GM19463 (cell line): ENCODE data around the gene PRTG.
"Not testable (repeated sequence)": the region's sequence is repeated elsewhere in the genome, so short reads cannot be mapped to it uniquely, and the experiment has no call there.

Experiments used
- ATAC-seq: cut with Tn5 transposase; IDR thresholded peaks from one replicate; pipeline ENCODE4 v1.9.1; 2021; ENCODE audit warnings: mild to moderate bottlenecking, moderate library complexity; ENCODE audit not compliant: unreplicated experiment

Gene PRTG

GRCh38 chr15:55743729-55744655 lies 1.0 kb upstream of the PRTG start:
- no peak for ATAC-seq

DNA sequence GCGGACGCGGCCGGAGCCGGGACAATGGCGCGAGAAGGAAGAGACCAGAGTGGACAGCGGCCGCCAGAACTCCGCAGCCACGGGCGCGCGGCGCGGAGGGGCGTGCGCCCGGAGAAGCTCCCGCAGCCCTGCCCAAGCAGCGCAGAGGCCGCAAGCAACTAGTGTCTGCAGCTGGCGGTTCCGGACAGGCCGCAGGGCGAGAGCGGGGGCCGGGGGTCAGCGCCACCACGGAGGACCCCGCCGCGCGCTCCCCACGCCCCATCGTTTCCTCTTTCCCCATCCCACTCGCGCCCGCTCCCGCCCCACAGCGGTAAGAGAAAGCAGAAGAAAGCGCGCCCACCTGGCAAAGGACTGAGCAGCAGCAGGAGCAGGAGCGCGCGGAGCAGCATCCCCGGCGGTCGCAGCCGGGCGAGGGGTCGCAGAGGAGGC lies 440 bp downstream of the PRTG start:
- ATAC-seq: no peak

GRCh38 chr15:55741833-55742497 lies 987 bp downstream of the PRTG start:
- ATAC-seq: no peak

- ATAC-seq: no peak
Observed at GRCh38 chr15:55740981-55741832, 1.7 kb downstream of the PRTG start.

- ATAC-seq: no peak
Observed at GRCh38 chr15:55740359-55740878, 2.5 kb downstream of the PRTG start.

- no peak for ATAC-seq
Observed at GRCh38 chr15:55739641-55740040, 3.3 kb downstream of the PRTG start.

GRCh38 chr15:55738715-55739114 lies 4.2 kb downstream of the PRTG start:
- no peak for ATAC-seq

DNA sequence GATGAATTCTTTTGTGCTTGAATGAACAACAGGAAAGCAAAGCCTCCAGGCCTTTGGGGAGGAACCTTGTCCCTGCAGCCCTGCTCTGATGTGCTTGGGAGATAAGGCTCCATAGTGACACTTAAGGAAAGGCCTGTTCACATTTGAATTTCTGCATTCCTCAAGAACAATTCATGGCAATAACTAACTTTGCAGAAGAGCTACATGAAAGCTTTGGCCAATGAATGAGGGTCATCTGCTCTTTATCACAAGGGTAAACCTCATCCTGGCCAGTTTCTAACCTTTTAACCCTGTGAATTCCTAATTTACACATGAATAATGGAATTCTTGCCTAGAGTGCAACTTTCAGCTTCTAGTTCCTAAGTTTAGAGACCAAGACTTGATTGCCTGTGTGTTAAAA lies 5.6 kb downstream of the PRTG start:
- no peak for ATAC-seq

DNA sequence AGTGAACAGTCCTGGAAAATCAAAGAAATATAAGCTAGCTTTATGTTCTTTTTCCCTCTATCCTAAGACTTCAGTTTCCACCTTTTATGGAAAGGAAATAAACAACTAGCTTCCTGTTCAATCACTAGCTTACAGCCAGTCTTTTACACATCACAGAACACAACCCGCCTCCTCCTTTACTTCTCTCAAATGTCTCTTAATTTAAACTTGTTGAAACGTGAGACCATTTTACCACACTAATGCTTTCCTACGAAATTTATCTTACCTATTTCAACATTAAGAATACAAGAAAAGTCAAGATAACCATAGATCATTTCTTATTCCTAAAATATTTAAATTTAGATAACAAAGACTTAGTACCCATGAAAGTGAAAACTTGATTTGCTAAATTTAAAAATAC lies 6.2 kb downstream of the PRTG start:
- no peak for ATAC-seq

GRCh38 chr15:55734641-55735040 lies 8.3 kb downstream of the PRTG start:
- ATAC-seq: no peak

- not testable (repeated sequence) for ATAC-seq
Observed at GRCh38 chr15:55733461-55733860, 9.5 kb downstream of the PRTG start.

DNA sequence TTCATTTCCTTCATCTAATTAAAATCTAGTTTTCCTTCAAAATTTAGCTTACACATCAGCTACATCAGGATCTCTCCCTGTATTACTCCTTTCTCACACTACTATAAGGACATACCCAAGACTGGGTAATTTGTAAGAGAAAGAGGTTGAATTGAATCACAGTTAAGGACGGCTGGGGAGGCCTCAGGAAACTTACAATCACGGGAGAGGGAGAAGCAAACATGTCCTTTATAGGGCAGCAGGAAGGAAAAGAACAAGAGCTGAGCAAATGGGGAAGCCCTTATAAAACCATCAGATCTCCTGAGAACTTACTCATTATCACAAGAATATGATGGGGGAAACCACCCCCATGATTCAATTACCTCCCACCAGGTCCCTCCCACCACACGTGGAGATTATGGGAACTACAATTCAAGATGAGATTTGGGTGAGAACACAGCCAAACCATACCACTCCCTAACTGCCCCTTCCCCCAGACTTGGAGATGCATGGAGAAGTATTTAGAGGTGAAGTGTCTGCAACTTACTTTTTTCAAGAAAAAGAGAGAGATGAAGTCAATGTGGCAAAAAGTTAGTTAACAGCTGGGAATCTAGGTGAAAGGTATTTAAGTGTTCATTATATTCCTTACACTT lies 21.3 kb downstream of the PRTG start:
- ATAC-seq: no peak

- ATAC-seq: no peak
Observed at GRCh38 chr15:55715355-55716076, 27.4 kb downstream of the PRTG start.

- no peak for ATAC-seq
Observed at GRCh38 chr15:55714064-55714463, 28.9 kb downstream of the PRTG start.

- ATAC-seq: no peak
Observed at GRCh38 chr15:55712363-55712762, 30.6 kb downstream of the PRTG start.

- no peak for ATAC-seq
Observed at GRCh38 chr15:55710286-55710685, 32.7 kb downstream of the PRTG start.

DNA sequence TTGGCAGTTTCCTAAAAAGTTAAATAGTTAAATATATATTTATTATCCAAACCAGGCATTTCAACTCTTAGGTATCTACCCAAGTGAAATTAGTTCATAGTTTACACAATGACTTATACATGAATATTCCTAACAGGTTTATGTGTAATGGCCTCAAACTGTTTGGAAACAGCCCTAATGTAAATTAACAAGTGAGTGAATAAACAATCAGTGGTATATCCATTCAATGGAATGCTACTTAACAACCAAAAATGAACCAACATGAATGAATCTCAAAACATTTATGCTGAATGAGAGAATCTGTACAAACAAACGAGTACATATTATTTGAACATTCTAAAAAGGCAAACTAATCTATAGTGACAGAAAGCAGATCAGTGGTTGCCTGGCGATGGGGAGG lies 33.5 kb downstream of the PRTG start:
- no peak for ATAC-seq

DNA sequence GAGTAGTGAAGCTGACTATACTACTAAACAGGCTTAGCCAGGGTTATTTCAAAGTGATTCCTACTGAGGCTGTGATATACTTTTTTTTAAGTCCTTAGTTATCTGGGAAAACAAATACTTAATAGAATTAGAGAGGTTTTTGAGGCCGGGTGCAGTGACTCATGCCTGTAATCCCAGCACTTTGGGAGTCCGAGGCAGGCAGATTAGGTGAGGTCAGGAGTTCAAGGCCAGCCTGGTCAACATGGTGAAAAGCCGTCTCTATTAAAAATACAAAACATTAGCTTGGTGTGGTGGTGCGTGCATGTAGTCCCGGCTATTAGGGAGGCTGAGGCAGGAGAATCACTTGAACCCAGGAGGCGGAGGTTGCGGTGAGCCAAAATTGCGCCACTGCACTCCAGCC lies 34.2 kb downstream of the PRTG start:
- ATAC-seq: no peak

DNA sequence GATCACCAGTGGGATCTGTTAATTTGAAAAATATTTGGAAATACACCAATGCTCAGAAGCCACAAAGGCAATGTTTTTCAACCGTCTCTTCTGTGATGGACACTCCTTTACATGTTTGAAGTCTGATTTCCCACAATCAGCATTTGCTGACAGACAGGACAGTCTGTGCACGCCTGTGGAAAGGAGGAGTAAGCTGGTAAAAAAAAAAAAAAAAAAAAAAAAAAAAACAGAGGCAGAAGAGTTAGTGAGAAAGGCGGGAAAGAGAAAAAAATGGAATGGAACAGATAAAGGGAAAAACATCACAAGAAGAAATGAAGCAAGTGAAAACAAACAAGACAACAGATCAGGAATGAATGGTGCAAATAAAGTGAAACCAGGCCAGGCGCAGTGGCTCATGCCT lies 35.0 kb downstream of the PRTG start:
- no peak for ATAC-seq

DNA sequence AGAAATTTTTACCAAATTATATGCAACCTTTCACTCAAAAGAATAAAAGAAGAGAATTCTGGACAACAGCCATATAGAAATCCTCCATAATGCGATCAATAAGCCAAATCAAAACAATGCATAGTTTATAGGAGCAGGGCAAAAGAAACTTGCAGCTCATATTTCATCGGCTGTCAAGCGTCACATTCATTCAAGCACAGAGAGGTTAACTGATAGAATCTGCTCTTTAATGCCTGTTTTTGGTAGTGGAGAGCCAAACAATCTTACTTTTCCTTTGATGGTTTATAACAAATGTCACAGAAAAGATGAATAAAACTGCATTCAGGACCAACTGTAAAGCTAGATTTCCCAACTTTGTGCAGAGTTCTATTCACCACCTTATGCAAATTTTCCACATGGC lies 35.4 kb downstream of the PRTG start:
- ATAC-seq: no peak
